MCF 10A (cell line): ENCODE results near the gene CBARP. TPM values are rescaled to one million over a fixed set of nuclear protein-coding genes. Genes with fewer than 3 reads are reported as not detected.
"Not testable (repeated sequence)": the region's sequence is repeated elsewhere in the genome, so short reads cannot be mapped to it uniquely, and the experiment has no call there.

ENCODE experiments used
- BruUV-seq: library from RNA; stranded (reverse); fragments of 400-500 nt; replicated peaks from 2 replicates; lab custom pipeline; 2021; lab: Mats Ljungman, UMichigan
- CTCF ChIA-PET: fragments of 300-600 bp; sonication (Branson Sonifier 250); formaldehyde crosslinking; extraction: SDS; loops from one replicate; lab custom pipeline; 2021; ENCODE audit warnings: antibody characterized with exemption, inconsistent platforms; lab: Yijun Ruan, JAX
- POLR2A ChIA-PET: fragments of 300-600, 350-650 bp; sonication (Branson Sonifier 250); formaldehyde crosslinking; extraction: SDS; loops from one replicate; lab custom pipeline; 2020; ENCODE audit warnings: antibody characterized with exemption, inconsistent platforms; lab: Yijun Ruan, JAX
- DNase-seq: peaks from one replicate; pipeline ENCODE4 v3.0.0-alpha.2; 2018; ENCODE audit not compliant: unreplicated experiment
- H3K27ac Mint-ChIP-seq: one replicate; pipeline ENCODE4 v1.8.0; 2022; ENCODE audit warnings: mild to moderate bottlenecking, low read depth, mixed read lengths; ENCODE audit not compliant: unreplicated experiment
- H3K27me3 Mint-ChIP-seq: one replicate; pipeline ENCODE4 v1.8.0; 2022; ENCODE audit warnings: mixed read lengths; ENCODE audit not compliant: insufficient read depth, unreplicated experiment
- H3K36me3 Mint-ChIP-seq: one replicate; pipeline ENCODE4 v1.8.0; 2022; ENCODE audit warnings: mild to moderate bottlenecking, moderate library complexity, mixed read lengths; ENCODE audit not compliant: insufficient read depth, unreplicated experiment
- H3K4me1 Mint-ChIP-seq: one replicate; pipeline ENCODE4 v1.8.0; 2022; ENCODE audit warnings: mixed read lengths; ENCODE audit not compliant: insufficient read depth, unreplicated experiment
- H3K4me3 Mint-ChIP-seq: one replicate; pipeline ENCODE4 v1.8.0; 2022; ENCODE audit warnings: mild to moderate bottlenecking, moderate library complexity, mixed read lengths; ENCODE audit not compliant: unreplicated experiment
- H3K9me3 Mint-ChIP-seq: one replicate; pipeline ENCODE4 v1.8.0; 2022; ENCODE audit warnings: mixed read lengths; ENCODE audit not compliant: unreplicated experiment
- CTCF ChIP-seq: fragments of 200-600 bp; IDR thresholded peaks from one replicate; pipeline ENCODE4 v1.8.0; 2022; ENCODE audit warnings: antibody characterized with exemption, mild to moderate bottlenecking; ENCODE audit not compliant: unreplicated experiment
- intact Hi-C: fragments of 100-400 bp; cut with micrococcal nuclease; formaldehyde crosslinking; loops from 2 replicates; pipeline ENCODE4 v1.14.1; 2022
- total RNA-seq: library from RNA; stranded (reverse); gene quantifications from 2 replicates; pipeline ENCODE4 v1.2.3, GENCODE V29; 2022

Gene CBARP
- total RNA-seq, 1 experiment from 2014 or later = 7.0 TPM

DNA sequence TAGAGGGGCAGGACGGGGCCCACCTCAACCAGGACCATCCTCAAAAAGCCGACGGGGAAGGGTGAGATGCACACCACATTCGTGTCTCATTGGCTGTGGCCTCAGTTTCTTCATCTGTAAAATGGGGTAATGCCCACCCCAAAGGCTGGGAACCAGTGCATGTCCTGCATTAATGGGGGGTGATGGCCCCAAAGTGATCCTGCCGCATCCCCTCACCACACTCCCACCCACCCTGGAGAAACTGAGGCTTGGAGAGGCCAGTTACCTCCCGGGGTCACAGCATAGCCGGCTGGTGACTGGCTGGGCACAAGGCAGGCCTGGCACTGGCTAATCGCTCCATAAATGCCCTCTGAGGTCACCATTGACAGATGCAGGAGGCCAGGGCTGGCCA lies 9.9 kb upstream of the CBARP start:
- intact Hi-C loops = no loop called here
- POLR2A ChIA-PET = interaction anchor here (8.2 kb wide), 1 partner anchor 19 kb away, joined by 240 read pairs; the partner anchor contains the start of gene CIRBP
- CTCF ChIA-PET = interaction anchor here (4.7 kb wide), 1 partner anchor 20 kb away, joined by 144 read pairs; the partner anchor contains the start of gene CIRBP
- no peaks in the 10 kb centered on the region for H3K9me3 Mint-ChIP-seq
- peaks cover 5% of the 10 kb centered on the region for H3K4me1 Mint-ChIP-seq
- no peak for TF ChIP-seq CTCF
- no TSS peak for BruUV-seq
- DNase-seq = no peak
- peaks cover 40% of the 10 kb centered on the region for H3K36me3 Mint-ChIP-seq
- no peak overlapping the region for H3K4me3 Mint-ChIP-seq
- H3K27me3 Mint-ChIP-seq = no peaks in the 10 kb centered on the region
- peak overlapping the region; percentile 31 for H3K27ac Mint-ChIP-seq

DNA sequence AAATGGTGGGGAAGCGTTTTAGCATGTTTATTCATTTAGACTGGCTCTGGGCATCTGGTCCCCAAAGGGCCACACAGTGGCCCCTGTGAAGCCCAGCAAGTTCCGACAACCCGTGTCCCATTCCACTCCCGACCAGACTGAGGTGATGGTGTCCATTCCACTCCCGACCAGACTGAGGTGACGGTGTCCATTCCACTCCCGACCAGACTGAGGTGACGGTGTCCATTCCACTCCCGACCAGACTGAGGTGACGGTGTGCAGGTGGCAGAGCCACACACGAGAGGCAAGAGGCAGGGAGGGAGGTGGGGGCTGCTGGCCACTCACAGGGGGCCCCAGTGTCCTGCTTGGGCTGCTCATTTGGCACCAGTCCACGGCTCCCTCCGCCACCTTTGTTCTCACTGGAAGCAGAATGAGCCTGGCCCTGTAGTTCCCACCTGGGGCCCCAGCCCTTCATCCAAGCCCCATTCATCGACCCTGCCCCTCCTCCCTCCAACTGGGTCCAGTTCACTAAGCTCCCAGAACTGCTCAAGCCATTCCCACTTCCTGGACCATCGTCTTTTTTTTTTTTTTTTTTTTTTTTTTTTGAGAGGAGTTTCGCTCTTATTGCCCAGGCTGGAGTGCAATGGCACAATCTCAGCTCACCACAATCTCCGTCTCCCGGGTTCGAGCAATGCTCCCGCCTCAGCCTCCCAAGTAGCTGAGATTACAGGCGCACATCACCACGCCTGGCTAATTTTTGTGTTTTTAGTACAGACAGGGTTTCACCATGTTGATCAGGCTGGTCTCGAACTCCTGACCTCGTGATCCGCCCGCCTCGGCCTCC lies 8.7 kb upstream of the CBARP start:
- POLR2A ChIA-PET = interaction anchor here (1.4 to 8.2 kb wide), 2 partner anchors 21 to 37 kb away, joined by 3 to 240 read pairs; partner anchors contain the start of gene CIRBP
- CTCF ChIA-PET = interaction anchor here (0.6 to 4.7 kb wide), 3 partner anchors 12 to 606 kb away, joined by 3 to 144 read pairs (median 3); partner anchors contain the start of gene CIRBP
- H3K4me3 Mint-ChIP-seq, H3K27ac Mint-ChIP-seq, DNase-seq, BruUV-seq, H3K4me1 Mint-ChIP-seq, intact Hi-C loops, H3K27me3 Mint-ChIP-seq, H3K9me3 Mint-ChIP-seq: not testable (repeated sequence)
- peaks cover 32% of the 10 kb centered on the region for H3K36me3 Mint-ChIP-seq

DNA sequence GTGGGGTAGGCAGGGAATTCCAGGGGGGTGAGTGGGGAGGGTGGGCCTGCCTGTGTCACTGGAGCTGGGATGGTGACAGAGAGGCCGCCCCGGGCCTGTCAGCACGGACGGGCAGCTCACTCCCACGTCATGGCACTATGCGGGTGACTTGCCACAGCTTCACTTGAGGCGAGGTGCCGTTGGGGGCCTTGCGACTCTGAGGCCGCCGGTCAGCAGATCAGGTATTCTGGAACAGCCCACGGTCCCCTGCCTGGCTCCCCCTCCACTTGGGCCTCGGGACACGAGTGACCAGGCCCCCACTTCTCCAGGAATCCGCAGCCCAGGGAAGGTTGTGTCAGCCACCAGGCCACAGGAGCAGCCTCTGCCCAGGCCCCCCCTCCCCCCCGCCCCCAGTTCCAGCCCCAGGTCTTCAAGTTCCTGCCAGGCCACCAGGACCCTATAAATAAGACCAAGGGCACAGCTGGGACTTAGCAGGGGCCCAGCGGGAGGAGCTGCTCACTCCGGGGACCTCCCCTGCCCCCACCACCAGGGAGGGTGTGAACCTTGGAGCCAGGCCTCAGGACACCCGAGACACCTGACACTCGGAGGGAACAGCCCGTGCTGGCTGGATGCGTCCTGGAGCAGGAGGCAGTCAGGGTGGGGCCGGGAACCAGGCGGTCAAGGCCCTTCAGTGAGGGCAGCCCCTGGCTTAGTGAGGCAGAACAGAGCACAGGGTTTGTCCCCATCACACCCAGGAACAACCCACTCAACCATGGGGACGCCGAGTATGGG lies 7.9 kb upstream of the CBARP start:
- no peak overlapping the region for H3K27ac Mint-ChIP-seq
- intact Hi-C loops = no loop called here
- H3K4me3 Mint-ChIP-seq = no peak overlapping the region
- H3K9me3 Mint-ChIP-seq = no peaks in the 10 kb centered on the region
- POLR2A ChIA-PET = interaction anchor here (0.6 to 8.2 kb wide), 4 partner anchors 16 to 143 kb away, joined by 3 to 240 read pairs (median 22); partner anchors contain the start of genes CIRBP and FAM174C
- TF ChIP-seq CTCF = no peak
- DNase-seq = no peak
- peaks cover 27% of the 10 kb centered on the region for H3K36me3 Mint-ChIP-seq
- no TSS peak for BruUV-seq
- peaks cover 10% of the 10 kb centered on the region for H3K4me1 Mint-ChIP-seq
- CTCF ChIA-PET = interaction anchor here (0.6 to 4.7 kb wide), 4 partner anchors 17 to 691 kb away, joined by 3 to 144 read pairs (median 22); partner anchors contain the start of gene CIRBP
- H3K27me3 Mint-ChIP-seq = no peaks in the 10 kb centered on the region

GRCh38 chr19:1244693-1245451 lies 7.1 kb upstream of the CBARP start:
- intact Hi-C loops = loop anchor here (1.0 kb wide), 1 partner anchor 21 kb away; no protein-coding TSS in a partner anchor
- BruUV-seq = no TSS peak
- Mint-ChIP-seq H3K9me3 (no peaks in the 10 kb centered on the region), H3K4me3 (peak overlapping the region; percentile 70), H3K4me1 (peaks cover 10% of the 10 kb centered on the region), H3K27me3 (no peaks in the 10 kb centered on the region), H3K36me3 (peaks cover 25% of the 10 kb centered on the region), H3K27ac (no peak overlapping the region)
- no peak for TF ChIP-seq CTCF
- ChIA-PET POLR2A (interaction anchor here (0.6 to 8.2 kb wide), 16 partner anchors 8 to 205 kb away, joined by 3 to 240 read pairs (median 6); partner anchors contain the start of genes ABCA7, CIRBP and FAM174C), CTCF (interaction anchor here (0.6 to 4.7 kb wide), 15 partner anchors 8 to 692 kb away, joined by 3 to 144 read pairs (median 5); partner anchors contain the start of gene CIRBP)
- DNase-seq = peak; percentile 51
